ENCODE measurements around the gene KIF3A.
A peak's percentile ranks its signal among the peaks of the same experiment; 100 is the strongest.

Gene KIF3A

GRCh38 chr5:132747616-132748440 is 10.5 kb upstream of the KIF3A start:
- no peaks in the 10 kb centered on the region for H3K9me3 ChIP-seq
- H3K36me3 ChIP-seq: no peaks in the 10 kb centered on the region
- no peaks in the 10 kb centered on the region for H3K4me1 ChIP-seq
- H3K4me3 ChIP-seq (ENCODE audit: low read depth, low read length): no peak overlapping the region
- no peak for DNase-seq
- H3K27me3 ChIP-seq: no peaks in the 10 kb centered on the region; the same call in 1 of the 2 replicates
- TF ChIP-seq CTCF (IDR thresholded peaks at IDR 0.05; ENCODE audit: low read depth, low read length): no peak

GRCh38 chr5:132746954-132747615 is 9.7 kb upstream of the KIF3A start, which contains the start of gene CCNI2:
Gene CCNI2 (plus strand): TSS chr5:132747426. CDS start chr5:132747496, 70 bp downstream.
- Histone ChIP-seq H3K4me3 (ENCODE audit: low read depth, low read length) (peak within 1 kb of the TSS; percentile 64), H3K9me3 (no peaks in the 10 kb centered on the region; the same call in 1 of the 2 replicates), H3K27me3 (no peaks in the 10 kb centered on the region; the same call in 1 of the 2 replicates), H3K4me1 (no peaks in the 10 kb centered on the region), H3K36me3 (no peaks in the 10 kb centered on the region)
- peak; percentile 32 for DNase-seq
- TF ChIP-seq CTCF (IDR thresholded peaks at IDR 0.05; ENCODE audit: low read depth, low read length): peak; percentile 55

GRCh38 chr5:132746592-132746953 is 9.2 kb upstream of the KIF3A start:
- Histone ChIP-seq H3K9me3 (no peaks in the 10 kb centered on the region; the same call in 1 of the 2 replicates), H3K27me3 (no peaks in the 10 kb centered on the region; the same call in 1 of the 2 replicates), H3K4me1 (no peaks in the 10 kb centered on the region), H3K36me3 (no peaks in the 10 kb centered on the region), H3K4me3 (ENCODE audit: low read depth, low read length) (peak overlapping the region; percentile 64)
- no peak for TF ChIP-seq CTCF (IDR thresholded peaks at IDR 0.05; ENCODE audit: low read depth, low read length)
- no peak for DNase-seq

- no peak for TF ChIP-seq CTCF (IDR thresholded peaks at IDR 0.05; ENCODE audit: low read depth, low read length)
- Histone ChIP-seq H3K27me3 (no peaks in the 10 kb centered on the region; the same call in 1 of the 2 replicates), H3K9me3 (no peaks in the 10 kb centered on the region; the same call in 1 of the 2 replicates), H3K4me1 (no peaks in the 10 kb centered on the region), H3K36me3 (no peaks in the 10 kb centered on the region), H3K4me3 (ENCODE audit: low read depth, low read length) (no peak overlapping the region)
- DNase-seq: no peak
These were observed 7.3 kb upstream of the KIF3A start for GRCh38 chr5:132744659-132745058.

- Histone ChIP-seq H3K4me3 (ENCODE audit: low read depth, low read length) (no peak overlapping the region), H3K4me1 (no peaks in the 10 kb centered on the region), H3K27me3 (no peaks in the 10 kb centered on the region; the same call in 1 of the 2 replicates), H3K9me3 (no peaks in the 10 kb centered on the region; the same call in 1 of the 2 replicates), H3K36me3 (no peaks in the 10 kb centered on the region)
- no peak for DNase-seq
- no peak for TF ChIP-seq CTCF (IDR thresholded peaks at IDR 0.05; ENCODE audit: low read depth, low read length)
These were observed 5.3 kb upstream of the KIF3A start for GRCh38 chr5:132742626-132743025.
